ENCODE results near the gene SIGLECL1.

GRCh38 chr19:51277112-51277511 lies 26.2 kb downstream of the SIGLECL1 start:
- TF ChIP-seq EZH2 (IDR thresholded peaks at IDR 0.05; ENCODE audit: borderline replicate concordance, low read length) (no peak), CTCF (conservative IDR thresholded peaks at IDR 0.05 in 1 of 2, IDR thresholded peaks at IDR 0.05 in 1 of 2; ENCODE audit: extremely low read depth in 1 of 2, insufficient read depth in 1 of 2, low read depth in 1 of 2, low read length in 2 of 2) (no peak)

Data from mammary epithelial cell (primary cell).